ENCODE data around the gene COMT. TPM values are rescaled to one million over a fixed set of nuclear protein-coding genes. Genes with fewer than 3 reads are reported as not detected.

Gene COMT
- total RNA-seq, 1 donor from 2014 or later = 1.3 TPM

- Mint-ChIP-seq H3K4me1 (peaks cover 54% of the 10 kb centered on the region), H3K4me3 (no peak overlapping the region), H3K9me3 (no peaks in the 10 kb centered on the region), H3K27ac (peak overlapping the region; percentile 16), H3K36me3 (no peaks in the 10 kb centered on the region), H3K27me3 (ENCODE audit: insufficient read depth, low read depth) (peaks cover 9% of the 10 kb centered on the region)
- H2AFZ ChIP-seq (replicated peaks) = no peak overlapping the region
- no peak overlapping the region for H3K27ac ChIP-seq
- peaks cover 8% of the 10 kb centered on the region for H3F3A ChIP-seq (ENCODE audit: low read depth)
- H4K20me1 ChIP-seq (ENCODE audit: low read depth) = no peaks in the 10 kb centered on the region
- no peaks in the 10 kb centered on the region for H3K79me2 ChIP-seq (ENCODE audit: low read depth)
- H3K9me3 ChIP-seq (ENCODE audit: low read depth) = no peaks in the 10 kb centered on the region
- H3K4me3 ChIP-seq = no peak overlapping the region
- H3K36me3 ChIP-seq = no peaks in the 10 kb centered on the region
- DNase-seq (ENCODE audit: low spot score) = no peak
- H3K27me3 ChIP-seq = no peaks in the 10 kb centered on the region
- TF ChIP-seq EZH2 (IDR thresholded peaks at IDR 0.05) (no peak), EZH2phosphoT487 (IDR thresholded peaks at IDR 0.05) (no peak), CTCF (IDR thresholded peaks at IDR 0.05) (no peak)
- peaks cover 19% of the 10 kb centered on the region for H3K4me1 ChIP-seq
- H3K4me2 ChIP-seq = no peak overlapping the region
- no peak overlapping the region for H3K9ac ChIP-seq
Measured at GRCh38 chr22:19900707-19901436, 40.7 kb upstream of the COMT start.

GRCh38 chr22:19901577-19902244 is 39.9 kb upstream of the COMT start:
- Histone ChIP-seq H3K9me3 (ENCODE audit: low read depth) (no peaks in the 10 kb centered on the region), H2AFZ (replicated peaks) (no peak overlapping the region), H4K20me1 (ENCODE audit: low read depth) (no peaks in the 10 kb centered on the region), H3K36me3 (no peaks in the 10 kb centered on the region), H3K27me3 (no peaks in the 10 kb centered on the region), H3K9ac (no peak overlapping the region), H3K27ac (no peak overlapping the region), H3K4me2 (peak overlapping the region; percentile 36), H3K79me2 (ENCODE audit: low read depth) (no peaks in the 10 kb centered on the region), H3K4me1 (peaks cover 19% of the 10 kb centered on the region), H3K4me3 (no peak overlapping the region), H3F3A (ENCODE audit: low read depth) (peaks cover 8% of the 10 kb centered on the region)
- H3K4me3 Mint-ChIP-seq = no peak overlapping the region
- H3K27me3 Mint-ChIP-seq (ENCODE audit: insufficient read depth, low read depth) = peaks cover 6% of the 10 kb centered on the region
- no peak for TF ChIP-seq CTCF (IDR thresholded peaks at IDR 0.05)
- no peak for TF ChIP-seq EZH2phosphoT487 (IDR thresholded peaks at IDR 0.05)
- H3K27ac Mint-ChIP-seq = peak overlapping the region; percentile 16
- peaks cover 54% of the 10 kb centered on the region for H3K4me1 Mint-ChIP-seq
- H3K9me3 Mint-ChIP-seq = no peaks in the 10 kb centered on the region
- no peak for DNase-seq (ENCODE audit: low spot score)
- H3K36me3 Mint-ChIP-seq = no peaks in the 10 kb centered on the region

- Mint-ChIP-seq H3K27ac (no peak overlapping the region), H3K9me3 (no peaks in the 10 kb centered on the region), H3K4me3 (peak overlapping the region; percentile 27), H3K36me3 (no peaks in the 10 kb centered on the region), H3K27me3 (ENCODE audit: insufficient read depth, low read depth) (peaks cover 6% of the 10 kb centered on the region), H3K4me1 (peaks cover 53% of the 10 kb centered on the region)
- Histone ChIP-seq H3K79me2 (ENCODE audit: low read depth) (no peaks in the 10 kb centered on the region), H4K20me1 (ENCODE audit: low read depth) (no peaks in the 10 kb centered on the region), H3K4me1 (peaks cover 19% of the 10 kb centered on the region), H3K4me2 (peak overlapping the region; percentile 36), H3K9me3 (ENCODE audit: low read depth) (no peaks in the 10 kb centered on the region), H3K9ac (no peak overlapping the region), H3K4me3 (no peak overlapping the region), H3F3A (ENCODE audit: low read depth) (peaks cover 8% of the 10 kb centered on the region), H3K36me3 (no peaks in the 10 kb centered on the region), H2AFZ (replicated peaks) (no peak overlapping the region), H3K27ac (no peak overlapping the region), H3K27me3 (no peaks in the 10 kb centered on the region)
- no peak for TF ChIP-seq CTCF (IDR thresholded peaks at IDR 0.05)
- TF ChIP-seq EZH2 (IDR thresholded peaks at IDR 0.05) = no peak
- no peak for TF ChIP-seq EZH2phosphoT487 (IDR thresholded peaks at IDR 0.05)
- no peak for DNase-seq (ENCODE audit: low spot score)
Measured at GRCh38 chr22:19902245-19902715, 39.3 kb upstream of the COMT start.
